ENCODE data around the gene THAP3. TPM values are rescaled to one million over a fixed set of nuclear protein-coding genes. Genes with fewer than 3 reads are reported as not detected.

THAP3 gene
- total RNA-seq, 4 donors from 2014 or later = 16.3 to 36.9 (median 27.7) TPM

DNA sequence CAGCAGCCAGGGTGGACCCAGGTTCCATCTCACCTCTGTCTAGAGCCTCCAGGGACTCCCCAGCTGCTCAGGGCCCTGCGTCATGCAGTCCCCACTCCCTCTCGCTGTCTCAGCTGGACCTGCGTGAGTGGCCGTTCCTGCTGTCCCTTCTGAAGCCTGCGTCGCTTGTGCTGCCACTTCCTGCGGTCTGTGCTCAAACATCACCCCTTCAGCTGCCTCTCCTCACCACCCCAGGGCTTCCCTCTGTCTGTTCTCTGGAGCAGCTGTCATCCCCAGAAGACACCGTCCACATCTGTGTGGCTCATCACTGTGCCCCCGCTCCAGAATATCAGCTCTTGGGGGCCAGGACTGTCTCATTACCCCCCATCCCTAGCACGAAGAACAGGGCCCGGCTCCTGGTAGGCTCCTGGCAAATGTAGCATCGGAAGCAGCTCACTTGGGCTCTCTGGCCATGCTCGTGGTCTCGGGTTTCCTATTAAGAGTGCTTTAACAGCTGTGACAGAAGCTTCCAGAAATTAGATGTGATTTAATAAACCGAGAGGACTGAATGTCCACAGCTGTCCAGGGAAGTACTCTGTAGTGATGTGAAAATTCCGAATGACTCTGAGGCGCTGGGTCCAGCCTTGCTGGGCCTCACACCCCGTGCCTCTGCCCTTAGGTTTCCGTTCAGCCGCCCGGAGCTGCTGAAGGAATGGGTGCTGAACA lies 3.3 kb downstream of the THAP3 start:
- Histone ChIP-seq H3K4me1 (peaks cover 0 to 60% (median 15%) of the 10 kb centered on the region in 3 donors), H3K4me3 (no peak overlapping the region), H3K27me3 (no peaks in the 10 kb centered on the region), H3K9me3 (no peaks in the 10 kb centered on the region), H3K36me3 (peaks cover 0 to 63% of the 10 kb centered on the region in 2 donors), H3K27ac (no peak overlapping the region)
- 83 to 89% methylated on average over 9 to 13 of the region's 21 CpGs for WGBS, 2 donors (ENCODE audit: low coverage in 1 of 2)
- TF ChIP-seq, protein P1, sequence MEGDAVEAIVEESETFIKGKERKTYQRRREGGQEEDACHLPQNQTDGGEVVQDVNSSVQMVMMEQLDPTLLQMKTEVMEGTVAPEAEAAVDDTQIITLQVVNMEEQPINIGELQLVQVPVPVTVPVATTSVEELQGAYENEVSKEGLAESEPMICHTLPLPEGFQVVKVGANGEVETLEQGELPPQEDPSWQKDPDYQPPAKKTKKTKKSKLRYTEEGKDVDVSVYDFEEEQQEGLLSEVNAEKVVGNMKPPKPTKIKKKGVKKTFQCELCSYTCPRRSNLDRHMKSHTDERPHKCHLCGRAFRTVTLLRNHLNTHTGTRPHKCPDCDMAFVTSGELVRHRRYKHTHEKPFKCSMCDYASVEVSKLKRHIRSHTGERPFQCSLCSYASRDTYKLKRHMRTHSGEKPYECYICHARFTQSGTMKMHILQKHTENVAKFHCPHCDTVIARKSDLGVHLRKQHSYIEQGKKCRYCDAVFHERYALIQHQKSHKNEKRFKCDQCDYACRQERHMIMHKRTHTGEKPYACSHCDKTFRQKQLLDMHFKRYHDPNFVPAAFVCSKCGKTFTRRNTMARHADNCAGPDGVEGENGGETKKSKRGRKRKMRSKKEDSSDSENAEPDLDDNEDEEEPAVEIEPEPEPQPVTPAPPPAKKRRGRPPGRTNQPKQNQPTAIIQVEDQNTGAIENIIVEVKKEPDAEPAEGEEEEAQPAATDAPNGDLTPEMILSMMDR (IDR thresholded peaks at IDR 0.05) = no peak
- TF ChIP-seq EP300 (IDR thresholded peaks at IDR 0.05) (no peak), POLR2A (IDR thresholded peaks at IDR 0.05) (no peak), POLR2AphosphoS5 (IDR thresholded peaks at IDR 0.05) (no peak)
- ATAC-seq = no peak

DNA sequence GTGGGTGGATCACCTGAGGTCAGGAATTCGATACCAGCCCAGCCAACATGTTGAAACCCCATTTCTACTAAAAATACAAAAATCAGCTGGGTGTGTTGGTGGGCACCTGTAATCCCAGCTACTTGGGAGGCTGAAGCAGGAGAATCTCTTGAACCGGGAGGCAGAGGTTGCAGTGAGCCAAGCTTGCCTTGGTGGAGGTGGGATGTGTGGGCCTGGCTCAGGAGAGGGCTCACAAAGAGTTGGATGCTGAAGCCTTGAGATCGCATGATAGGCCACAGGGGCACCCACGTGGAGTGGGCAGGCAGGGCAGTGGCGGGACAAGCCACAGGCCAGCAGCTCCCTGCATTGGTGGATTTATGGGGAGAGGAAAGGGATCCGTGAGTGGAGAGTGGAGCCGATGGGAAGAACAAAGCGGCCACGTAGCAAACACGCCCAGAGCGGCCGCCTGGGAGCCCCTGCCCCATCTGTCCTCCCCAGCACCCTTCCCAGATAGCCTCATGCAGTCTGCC lies 4.4 kb downstream of the THAP3 start:
- H3K36me3 ChIP-seq = peaks cover 0 to 72% of the 10 kb centered on the region in 2 donors
- WGBS, 2 donors (ENCODE audit: low coverage in 1 of 2) = 67 to 100% methylated on average over 1 to 7 of the region's 12 CpGs

DNA sequence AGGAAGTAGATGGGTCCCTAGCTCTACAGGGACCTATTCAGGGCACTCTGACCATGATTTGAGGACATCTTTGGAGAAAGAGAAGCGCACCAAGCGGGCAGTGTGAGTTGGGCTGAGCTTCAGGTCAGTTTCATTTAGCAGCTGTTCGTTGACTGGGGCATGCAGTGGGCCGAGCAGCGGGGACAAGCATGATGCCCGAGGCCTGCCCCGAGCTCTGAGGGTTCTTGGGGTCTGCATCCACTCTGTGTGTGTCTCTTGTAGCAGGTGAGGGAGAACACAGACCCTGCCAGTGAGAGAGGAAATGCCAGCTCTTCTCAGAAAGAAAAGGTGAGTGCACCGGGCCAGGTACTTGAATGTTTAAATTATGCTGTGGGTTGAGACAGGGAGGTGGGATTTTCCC lies 5.4 kb downstream of the THAP3 start:
- Histone ChIP-seq H3K27me3 (no peaks in the 10 kb centered on the region), H3K4me3 (no peak overlapping the region), H3K4me1 (peaks cover 0 to 44% (median 9%) of the 10 kb centered on the region in 3 donors), H3K36me3 (peaks cover 0 to 82% of the 10 kb centered on the region in 2 donors), H3K9me3 (no peaks in the 10 kb centered on the region), H3K27ac (no peak overlapping the region)
- no peak for ATAC-seq
- TF ChIP-seq, protein P1 (IDR thresholded peaks at IDR 0.05) = no peak
- TF ChIP-seq POLR2A (IDR thresholded peaks at IDR 0.05) = no peak
- TF ChIP-seq POLR2AphosphoS5 (IDR thresholded peaks at IDR 0.05) = no peak
- no peak for TF ChIP-seq EP300 (IDR thresholded peaks at IDR 0.05)
- no CpG with 5 or more reads among the region's 8 CpGs for WGBS, 2 donors (ENCODE audit: low coverage in 1 of 2)

More for the DNA sequence above, 4.4 kb downstream of the THAP3 start:
- Histone ChIP-seq H3K9me3 (no peaks in the 10 kb centered on the region), H3K27me3 (no peaks in the 10 kb centered on the region), H3K27ac (no peak overlapping the region), H3K4me1 (peaks cover 0 to 53% (median 15%) of the 10 kb centered on the region in 3 donors), H3K4me3 (no peak overlapping the region)
- TF ChIP-seq, protein P1 (IDR thresholded peaks at IDR 0.05) = no peak
- TF ChIP-seq POLR2AphosphoS5 (IDR thresholded peaks at IDR 0.05) (no peak), POLR2A (IDR thresholded peaks at IDR 0.05) (no peak), EP300 (IDR thresholded peaks at IDR 0.05) (no peak)
- no peak for ATAC-seq

DNA sequence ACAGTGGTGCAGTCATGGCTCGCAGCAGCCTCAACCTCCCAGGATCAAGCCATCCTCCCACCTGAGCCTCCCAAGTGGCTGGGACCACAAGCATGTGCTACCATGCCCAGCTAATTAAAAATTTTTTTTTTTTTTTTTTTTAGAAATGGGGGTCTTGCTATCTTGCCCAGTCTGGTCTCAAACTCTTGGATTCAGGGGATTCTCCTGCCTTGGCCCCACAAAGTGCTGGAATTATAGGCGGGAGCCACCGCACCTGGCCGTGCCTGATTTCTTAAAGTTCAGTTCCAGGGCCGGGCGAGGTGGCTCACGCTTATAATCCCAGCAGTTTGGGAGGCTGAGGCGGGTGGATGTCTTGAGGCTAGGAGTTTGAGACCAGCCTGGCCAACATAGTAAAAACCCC lies 6.4 kb downstream of the THAP3 start:
- TF ChIP-seq, protein P1 (IDR thresholded peaks at IDR 0.05) = no peak
- TF ChIP-seq EP300 (IDR thresholded peaks at IDR 0.05) (no peak), POLR2AphosphoS5 (IDR thresholded peaks at IDR 0.05) (no peak), POLR2A (IDR thresholded peaks at IDR 0.05) (no peak)

More for the DNA sequence above, 6.4 kb downstream of the THAP3 start:
- H3K9me3 ChIP-seq = no peaks in the 10 kb centered on the region
- ATAC-seq = no peak
- no peak overlapping the region for H3K4me3 ChIP-seq
- WGBS, 2 donors (ENCODE audit: low coverage in 1 of 2) = 71 to 96% methylated on average over 1 to 7 of the region's 8 CpGs
- no peak overlapping the region for H3K27ac ChIP-seq
- peaks cover 0 to 92% of the 10 kb centered on the region in 2 donors for H3K36me3 ChIP-seq
- H3K27me3 ChIP-seq = no peaks in the 10 kb centered on the region
- H3K4me1 ChIP-seq = peaks cover 0 to 40% (median 8%) of the 10 kb centered on the region in 3 donors

Data from gastroesophageal sphincter (tissue), 4 donors.